HG03432 (cell line): ENCODE results near the gene COX14.
"Not testable (repeated sequence)": the region's sequence is repeated elsewhere in the genome, so short reads cannot be mapped to it uniquely, and the experiment has no call there.

Experiments
- ATAC-seq: cut with Tn5 transposase; IDR thresholded peaks from one replicate; pipeline ENCODE4 v1.9.1; 2021; ENCODE audit warnings: mild to moderate bottlenecking, moderate library complexity; ENCODE audit not compliant: unreplicated experiment

The COX14 gene

DNA sequence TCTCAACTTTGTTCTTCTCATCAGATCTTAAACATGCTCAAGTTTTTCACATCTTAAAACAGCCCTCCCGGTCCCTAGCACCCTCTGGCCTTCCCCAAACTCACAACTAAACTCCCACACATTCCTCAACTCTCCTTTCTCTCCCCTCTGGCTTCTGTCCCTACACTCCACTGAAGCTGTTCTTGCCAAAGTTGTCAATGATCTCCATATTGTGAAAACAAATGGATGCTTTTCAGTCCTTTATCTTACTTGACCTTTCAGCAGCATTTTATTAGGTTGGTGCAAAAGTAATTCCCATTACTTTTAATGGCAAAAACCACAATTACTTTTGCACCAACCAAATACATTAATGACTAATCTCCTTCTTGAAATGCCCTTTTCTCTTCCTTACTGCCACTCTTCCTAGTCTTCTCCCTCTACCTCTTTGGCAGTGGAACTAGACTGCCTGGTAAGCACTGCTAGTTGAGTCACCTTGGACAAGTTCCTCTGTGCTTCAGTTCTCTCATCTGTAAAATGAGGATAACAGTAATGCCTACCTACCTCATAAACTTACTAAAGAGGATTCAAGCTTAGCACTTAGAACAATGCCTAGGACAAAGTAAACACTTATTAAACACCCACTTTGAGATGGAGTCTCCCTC lies 39.1 kb downstream of the COX14 start:
- no peak for ATAC-seq

GRCh38 chr12:50154947-50155346 lies 42.9 kb downstream of the COX14 start:
- ATAC-seq, result not testable (repeated sequence)

DNA sequence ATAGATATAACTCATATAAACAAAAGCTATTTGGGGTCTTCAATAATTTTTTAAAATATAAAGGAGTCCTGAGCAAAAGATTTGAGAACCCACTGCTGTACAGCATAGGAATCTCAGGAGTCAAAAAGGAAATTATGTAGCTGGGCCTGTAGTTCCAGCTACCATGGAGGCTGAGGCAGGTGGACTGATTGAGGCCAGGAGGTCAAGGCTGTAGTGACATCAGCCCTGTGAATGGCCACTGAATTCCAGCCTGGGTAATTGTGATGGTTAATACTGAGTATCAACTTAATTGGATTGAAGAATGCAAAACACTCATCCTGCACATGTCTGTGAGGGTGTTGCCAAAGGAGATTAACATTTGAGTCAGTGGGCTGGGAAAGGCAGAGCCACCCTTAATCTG lies 44.6 kb downstream of the COX14 start:
- ATAC-seq, result no peak

DNA sequence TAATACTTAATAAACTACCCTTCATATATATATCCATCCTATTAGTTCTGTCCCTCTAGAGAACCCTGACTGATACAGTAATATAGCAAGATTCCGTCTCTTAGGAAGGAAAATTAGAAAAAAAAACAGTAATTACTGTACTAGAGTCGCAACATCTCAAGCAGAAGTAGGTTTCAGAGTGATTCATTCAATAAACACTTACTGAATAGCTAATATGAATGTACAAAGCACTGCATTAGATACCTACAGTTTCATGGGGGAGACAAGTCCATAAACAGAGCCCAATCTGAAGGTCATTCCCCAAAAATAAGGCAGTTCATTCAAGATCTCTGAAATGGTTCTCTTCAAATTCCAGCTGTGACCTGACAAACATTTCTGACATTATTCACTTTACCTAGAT lies 45.2 kb downstream of the COX14 start:
- ATAC-seq, result no peak

GRCh38 chr12:50160643-50161042 lies 48.6 kb downstream of the COX14 start:
- ATAC-seq, result no peak

DNA sequence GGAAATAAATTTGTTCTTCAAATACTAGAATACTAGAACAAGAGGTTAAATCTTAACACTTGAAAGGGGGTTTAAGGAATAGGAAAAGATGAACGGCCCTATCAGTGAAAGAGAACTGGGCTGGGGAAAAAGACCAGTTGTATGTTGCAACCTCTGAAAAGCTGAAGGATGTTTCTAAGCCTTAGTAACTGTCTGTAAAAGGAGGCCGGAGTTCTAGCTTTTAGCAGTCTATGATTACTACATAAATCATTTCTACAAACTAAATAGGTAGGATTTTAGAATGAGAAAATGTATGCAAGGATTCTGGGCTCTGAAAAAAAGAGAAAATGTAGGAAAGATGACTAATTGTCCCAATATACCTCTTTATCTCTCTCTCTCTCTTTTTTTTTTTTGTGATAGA lies 50.2 kb downstream of the COX14 start:
- ATAC-seq, result no peak

DNA sequence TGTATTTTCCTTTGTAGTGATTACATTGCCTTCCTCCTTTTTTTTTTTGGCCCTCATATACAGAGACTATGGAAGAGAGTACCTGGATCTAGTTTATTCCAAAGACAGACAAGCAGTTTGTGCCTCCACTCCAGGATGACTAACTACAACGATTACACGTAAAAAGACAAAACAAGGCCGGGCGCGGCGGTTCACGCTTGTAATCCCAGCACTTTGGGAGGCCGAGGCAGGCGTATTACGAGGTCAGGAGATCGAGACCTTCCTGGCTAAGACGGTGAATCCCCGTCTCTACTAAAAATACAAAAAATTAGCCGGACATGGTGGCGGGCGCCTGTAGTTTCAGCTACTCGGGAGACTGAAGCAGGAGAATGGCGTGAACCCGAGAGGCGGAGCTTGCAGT lies 52.9 kb downstream of the COX14 start:
- no peak for ATAC-seq

- ATAC-seq, result peak; percentile 46
Measured at GRCh38 chr12:50166799-50167048, 54.7 kb downstream of the COX14 start.

DNA sequence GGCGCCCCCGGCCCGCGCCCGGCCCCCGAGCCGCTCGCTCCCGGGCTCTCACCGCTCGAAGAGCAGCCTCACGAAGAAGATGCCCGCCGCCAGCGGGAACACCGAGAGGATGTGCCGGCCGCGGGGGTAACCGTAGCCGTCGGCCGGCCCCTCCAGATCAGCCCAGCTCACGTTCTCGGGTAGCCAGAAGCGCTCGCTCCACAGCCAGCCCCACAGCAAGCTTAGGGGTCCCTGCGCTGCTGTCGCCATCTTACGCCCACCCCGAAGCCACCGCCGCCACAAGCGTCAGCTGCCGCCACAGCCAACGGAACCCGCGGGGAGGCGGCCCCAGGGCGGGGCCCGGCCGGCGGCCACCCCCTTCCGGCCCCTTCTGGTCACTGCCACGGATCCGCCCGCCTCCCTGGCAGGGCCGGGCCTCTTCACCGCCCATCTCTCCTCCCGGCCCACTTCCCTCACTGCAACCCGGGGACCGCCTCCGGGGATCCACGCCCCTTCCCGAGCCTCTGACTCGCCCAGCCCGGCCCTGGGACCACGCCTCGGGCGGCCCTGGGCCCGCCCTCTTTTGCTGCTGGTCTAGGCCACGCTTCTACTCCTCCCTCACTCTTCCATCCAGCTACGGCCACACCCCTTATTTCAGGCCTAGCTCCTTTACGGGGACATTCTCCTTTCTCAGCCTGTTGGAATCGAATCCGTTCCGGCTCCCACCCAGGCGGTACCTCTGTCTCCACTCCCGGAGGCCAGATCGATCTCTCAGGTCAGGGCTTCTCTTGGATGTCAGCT lies 55.2 kb downstream of the COX14 start, which contains the start of gene CERS5:
CERS5 (minus strand) TSS at position 321 of the 780 bp plus-strand sequence; CDS start at position 249, 72 bp downstream.
- peak; percentile 98 for ATAC-seq
